Smooth muscle cell (in vitro differentiated cells): ENCODE results near the gene SYNGR3. TPM values are rescaled to one million over a fixed set of nuclear protein-coding genes. Genes with fewer than 3 reads are reported as not detected.

ENCODE experiments used
- DNase-seq: peaks from one replicate; lab custom pipeline; 2025; ENCODE audit not compliant: unreplicated experiment; lab: John Stamatoyannopoulos, UW
- H2AFZ ChIP-seq: fragments of 200-600 bp; sonication (generic); 2 replicates; pipeline ENCODE4 v1.6.0; 2016; ENCODE audit warnings: antibody characterized with exemption, low read depth, mild to moderate bottlenecking
- H3F3A ChIP-seq: fragments of 200-600 bp; sonication (generic); 2 replicates; pipeline ENCODE4 v1.6.0; 2017; ENCODE audit warnings: antibody characterized with exemption, low read depth
- H3K27ac ChIP-seq: fragments of 200-600 bp; sonication (generic); 2 replicates; pipeline ENCODE4 v1.5.1; 2016; ENCODE audit warnings: low read depth, mild to moderate bottlenecking
- H3K27me3 ChIP-seq: fragments of 200-600 bp; sonication (generic); 2 replicates; pipeline ENCODE4 v1.6.1; 2016; ENCODE audit warnings: low read depth, mild to moderate bottlenecking
- H3K36me3 ChIP-seq: fragments of 200-600 bp; sonication (generic); 2 replicates; pipeline ENCODE4 v1.5.1; 2016; ENCODE audit warnings: low read depth
- H3K4me1 ChIP-seq: fragments of 200-600 bp; sonication (generic); 2 replicates; pipeline ENCODE4 v1.5.1; 2016; ENCODE audit warnings: low read depth
- H3K4me2 ChIP-seq: fragments of 200-600 bp; sonication (generic); 2 replicates; pipeline ENCODE4 v1.6.0; 2016; ENCODE audit warnings: mild to moderate bottlenecking
- H3K4me3 ChIP-seq: fragments of 200-600 bp; sonication (generic); 2 replicates; pipeline ENCODE4 v1.5.1; 2016; ENCODE audit warnings: mild to moderate bottlenecking
- H3K79me2 ChIP-seq: fragments of 200-600 bp; sonication (generic); 2 replicates; pipeline ENCODE4 v1.6.0; 2016; ENCODE audit warnings: low read depth, mild to moderate bottlenecking
- H3K9ac ChIP-seq: fragments of 200-600 bp; sonication (generic); 2 replicates; pipeline ENCODE4 v1.6.0; 2016; ENCODE audit warnings: low read depth
- H3K9me3 ChIP-seq: fragments of 200-600 bp; sonication (generic); replicated peaks from 2 replicates; pipeline ENCODE4 v1.5.1; 2016; ENCODE audit warnings: low read depth
- H4K20me1 ChIP-seq: fragments of 200-600 bp; sonication (generic); 2 replicates; pipeline ENCODE4 v1.6.0; 2016; ENCODE audit warnings: low read depth
- CTCF ChIP-seq: fragments of 200-600 bp; sonication (generic); IDR thresholded peaks from 2 replicates; pipeline ENCODE4 v1.5.1; 2017; ENCODE audit warnings: borderline replicate concordance, mild to moderate bottlenecking, antibody characterized with exemption; ENCODE audit not compliant: insufficient read depth, poor library complexity, severe bottlenecking
- WGBS: methylation state at CpG from one replicate; pipeline ENCODE4 v1.1.7; 2016; ENCODE audit warnings: low lambda C conversion rate; 5-methylcytosine and 5-hydroxymethylcytosine counted together
- polyA plus RNA-seq: library from polyadenylated mRNA; unstranded; fragments of >200 nt; fragmentation: Nextera tagmentation; extraction: Ambion mirVana; gene quantifications from 2 replicates; pipeline ENCODE4 v1.2.1, GENCODE V29; 2016
- total RNA-seq: library from RNA; depleted of rRNA; stranded (reverse); fragments of >200 nt; gene quantifications from 2 replicates; pipeline ENCODE4 v1.2.3, GENCODE V29; 2014

Gene SYNGR3
- total and polyA plus RNA-seq, 2 experiments from 2014 or later: 3.0 to 8.7 TPM

- H3K79me2 ChIP-seq: peaks cover 15% of the 10 kb centered on the region
- no peaks in the 10 kb centered on the region for H3K36me3 ChIP-seq
- no peak overlapping the region for H3K4me2 ChIP-seq
- no peak for DNase-seq
- no peak overlapping the region for H3K9ac ChIP-seq
- no peaks in the 10 kb centered on the region for H3F3A ChIP-seq
- no peak overlapping the region for H3K27ac ChIP-seq
- WGBS: 86% methylated on average over 20 of the region's 22 CpGs
- H3K4me1 ChIP-seq: peaks cover 14% of the 10 kb centered on the region
- H3K27me3 ChIP-seq: no peaks in the 10 kb centered on the region
- no peak overlapping the region for H3K4me3 ChIP-seq
- peaks cover 12% of the 10 kb centered on the region for H4K20me1 ChIP-seq
- no peak overlapping the region for H2AFZ ChIP-seq
- no peaks in the 10 kb centered on the region for H3K9me3 ChIP-seq
- TF ChIP-seq CTCF: no peak
Measured at GRCh38 chr16:2029350-2029749, 39.6 kb downstream of the SYNGR3 start.

GRCh38 chr16:2030036-2030435 lies 40.3 kb downstream of the SYNGR3 start:
- Histone ChIP-seq H4K20me1 (peaks cover 12% of the 10 kb centered on the region), H3K79me2 (peaks cover 15% of the 10 kb centered on the region), H3K9ac (no peak overlapping the region), H3K36me3 (no peaks in the 10 kb centered on the region), H2AFZ (no peak overlapping the region), H3K4me3 (no peak overlapping the region), H3K4me1 (peaks cover 14% of the 10 kb centered on the region), H3K9me3 (no peaks in the 10 kb centered on the region), H3K27me3 (no peaks in the 10 kb centered on the region), H3F3A (no peaks in the 10 kb centered on the region), H3K4me2 (no peak overlapping the region), H3K27ac (no peak overlapping the region)
- no peak for TF ChIP-seq CTCF
- 89% methylated on average over 11 of the region's 11 CpGs for WGBS
- no peak for DNase-seq

GRCh38 chr16:2031081-2031577 lies 41.4 kb downstream of the SYNGR3 start:
- no peaks in the 10 kb centered on the region for H3K36me3 ChIP-seq
- DNase-seq: no peak
- no peak for TF ChIP-seq CTCF
- H3K4me3 ChIP-seq: no peak overlapping the region
- no peak overlapping the region for H3K27ac ChIP-seq
- H3K9me3 ChIP-seq: no peaks in the 10 kb centered on the region
- H3K79me2 ChIP-seq: peaks cover 15% of the 10 kb centered on the region
- 93% methylated on average over 10 of the region's 11 CpGs for WGBS
- H3F3A ChIP-seq: no peaks in the 10 kb centered on the region
- no peak overlapping the region for H3K9ac ChIP-seq
- peaks cover 12% of the 10 kb centered on the region for H4K20me1 ChIP-seq
- H3K4me1 ChIP-seq: peaks cover 23% of the 10 kb centered on the region
- H2AFZ ChIP-seq: no peak overlapping the region
- no peaks in the 10 kb centered on the region for H3K27me3 ChIP-seq
- H3K4me2 ChIP-seq: no peak overlapping the region

GRCh38 chr16:2032285-2033056 lies 42.7 kb downstream of the SYNGR3 start:
- no peaks in the 10 kb centered on the region for H3K27me3 ChIP-seq
- H2AFZ ChIP-seq: no peak overlapping the region
- H3K4me1 ChIP-seq: peaks cover 23% of the 10 kb centered on the region
- no peaks in the 10 kb centered on the region for H3K9me3 ChIP-seq
- peak overlapping the region; percentile 74 for H3K4me2 ChIP-seq
- peaks cover 12% of the 10 kb centered on the region for H4K20me1 ChIP-seq
- no peaks in the 10 kb centered on the region for H3K36me3 ChIP-seq
- TF ChIP-seq CTCF: no peak
- H3K4me3 ChIP-seq: no peak overlapping the region
- 74% methylated on average over 13 of the region's 15 CpGs for WGBS
- peak overlapping the region; percentile 80 for H3K27ac ChIP-seq
- DNase-seq: no peak
- H3K9ac ChIP-seq: peak overlapping the region; percentile 30
- no peaks in the 10 kb centered on the region for H3F3A ChIP-seq
- peaks cover 10% of the 10 kb centered on the region for H3K79me2 ChIP-seq
